ENCODE measurements around the gene SLC15A3.
"Not testable (repeated sequence)": the region's sequence is repeated elsewhere in the genome, so short reads cannot be mapped to it uniquely, and the experiment has no call there.

Gene SLC15A3

GRCh38 chr11:60974316-60974715, 22.3 kb upstream of the SLC15A3 start:
- DNase-seq, result not testable (repeated sequence)

- DNase-seq, result no peak
Measured at GRCh38 chr11:60973699-60974098, 21.7 kb upstream of the SLC15A3 start.

- no peak for DNase-seq
Measured at GRCh38 chr11:60972182-60973030, 20.4 kb upstream of the SLC15A3 start.

GRCh38 chr11:60971520-60971919, 19.5 kb upstream of the SLC15A3 start, which contains the start of gene CD6:
Gene CD6, plus strand, starts transcription at chr11:60971680. Its CDS starts 186 bp downstream, at chr11:60971866.
- DNase-seq, result peak; percentile 79

GRCh38 chr11:60970890-60971289, 18.9 kb upstream of the SLC15A3 start:
- DNase-seq, result no peak

GRCh38 chr11:60970369-60970774, 18.4 kb upstream of the SLC15A3 start:
- peak; percentile 84 for DNase-seq

GRCh38 chr11:60968223-60968622, 16.2 kb upstream of the SLC15A3 start:
- DNase-seq, result no peak

GRCh38 chr11:60966890-60967289, 14.9 kb upstream of the SLC15A3 start:
- no peak for DNase-seq

- DNase-seq, result no peak
Measured at GRCh38 chr11:60964801-60965200, 12.8 kb upstream of the SLC15A3 start.

- DNase-seq, result no peak
Measured at GRCh38 chr11:60960405-60960804, 8.4 kb upstream of the SLC15A3 start.

- no peak for DNase-seq
Measured at GRCh38 chr11:60959431-60959830, 7.5 kb upstream of the SLC15A3 start.

- no peak for DNase-seq
Measured at GRCh38 chr11:60957188-60957587, 5.2 kb upstream of the SLC15A3 start.

- no peak for DNase-seq
Measured at GRCh38 chr11:60955571-60955970, 3.6 kb upstream of the SLC15A3 start.

- DNase-seq, result no peak
Measured at GRCh38 chr11:60954421-60954820, 2.4 kb upstream of the SLC15A3 start.

- no peak for DNase-seq
Measured at GRCh38 chr11:60953781-60954180, 1.8 kb upstream of the SLC15A3 start.

GRCh38 chr11:60952742-60953170, 780 bp upstream of the SLC15A3 start:
- no peak for DNase-seq

- DNase-seq, result no peak
Measured at GRCh38 chr11:60951606-60951903, 421 bp downstream of the SLC15A3 start.

GRCh38 chr11:60950933-60951605, 907 bp downstream of the SLC15A3 start:
- peak; percentile 20 for DNase-seq

- DNase-seq, result no peak
Measured at GRCh38 chr11:60950024-60950423, 2.0 kb downstream of the SLC15A3 start.

GRCh38 chr11:60948250-60948649, 3.7 kb downstream of the SLC15A3 start:
- no peak for DNase-seq

- DNase-seq, result no peak
Measured at GRCh38 chr11:60947700-60948099, 4.3 kb downstream of the SLC15A3 start.

- no peak for DNase-seq
Measured at GRCh38 chr11:60946601-60947264, 5.2 kb downstream of the SLC15A3 start.

GRCh38 chr11:60945295-60945667, 6.7 kb downstream of the SLC15A3 start:
- no peak for DNase-seq

Data from CD4-positive, alpha-beta T cell treated with Interleukin-12 subunit alpha and Interleukin-12 subunit beta, for 1 hour (primary cell).